Stimulated activated memory B cell treated with anti-CD40 and anti-IgM and Interleukin-4, amounts not matched to agents 10 μg/mL and 1 μg/mL and 100 μg/mL, for 72 hours (primary cell): ENCODE data around the gene KRTAP20-2.
A peak's percentile ranks its signal among the peaks of the same experiment; 100 is the strongest.

Experiments
- ATAC-seq: fragments of 150-1000 bp; cut with Tn5 transposase; 2 replicates; pipeline ENCODE4 v1.10.0; 2021
- H3K27ac Mint-ChIP-seq: one replicate; pipeline ENCODE4 v1.8.0; 2022; ENCODE audit warnings: mild to moderate bottlenecking, mixed read lengths
- H3K27me3 Mint-ChIP-seq: one replicate; pipeline ENCODE4 v1.8.0; 2022; ENCODE audit warnings: mixed read lengths
- H3K36me3 Mint-ChIP-seq: one replicate; pipeline ENCODE4 v1.8.0; 2022; ENCODE audit warnings: mixed read lengths
- H3K4me1 Mint-ChIP-seq: one replicate; pipeline ENCODE4 v1.8.0; 2022; ENCODE audit warnings: mixed read lengths
- H3K4me3 Mint-ChIP-seq: one replicate; pipeline ENCODE4 v1.8.0; 2022; ENCODE audit warnings: mild to moderate bottlenecking, moderate library complexity, mixed read lengths
- H3K9me3 Mint-ChIP-seq: one replicate; pipeline ENCODE4 v1.8.0; 2022; ENCODE audit warnings: mixed read lengths

The KRTAP20-2 gene

GRCh38 chr21:30634906-30635305 lies at the start of gene KRTAP20-2:
Gene KRTAP20-2 (plus strand): TSS chr21:30635206. CDS start chr21:30635264, 58 bp downstream.
- Mint-ChIP-seq H3K27me3 (no peaks in the 10 kb centered on the region), H3K4me3 (no peak within 1 kb of the TSS), H3K27ac (no peak within 1 kb of the TSS), H3K9me3 (peaks cover 3% of the 10 kb centered on the region), H3K4me1 (no peaks in the 10 kb centered on the region), H3K36me3 (no peaks in the 10 kb centered on the region)
- no peak for ATAC-seq

DNA sequence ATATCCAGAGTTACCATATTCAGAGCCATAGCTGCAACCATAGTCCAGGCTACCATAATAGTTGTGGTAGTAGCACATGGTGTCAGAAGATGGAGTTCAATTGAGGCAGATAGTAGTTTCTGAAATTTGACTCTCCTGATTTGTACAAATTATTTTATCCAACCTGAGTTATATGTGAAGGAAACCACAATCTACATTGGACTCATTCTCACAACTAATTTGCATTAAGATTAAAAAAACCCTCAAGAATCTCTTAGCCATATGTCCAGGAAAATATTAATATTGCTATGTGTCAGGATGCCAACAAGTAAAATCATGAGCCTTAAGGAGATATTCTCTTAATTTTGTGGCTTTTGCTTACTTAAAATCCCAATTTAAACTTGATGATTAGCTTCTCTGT lies 44.7 kb upstream of the KRTAP20-2 start, which contains the start of gene KRTAP22-2:
Gene KRTAP22-2 (minus strand): TSS at position 101 of the 400 bp plus-strand sequence.
- Mint-ChIP-seq H3K9me3 (peaks cover 7% of the 10 kb centered on the region), H3K36me3 (no peaks in the 10 kb centered on the region), H3K4me3 (no peak within 1 kb of the TSS), H3K27me3 (no peaks in the 10 kb centered on the region), H3K27ac (no peak within 1 kb of the TSS), H3K4me1 (no peaks in the 10 kb centered on the region)
- ATAC-seq: no peak

- no peaks in the 10 kb centered on the region for H3K27me3 Mint-ChIP-seq
- no peak within 1 kb of the TSS for H3K4me3 Mint-ChIP-seq
- no peak within 1 kb of the TSS for H3K27ac Mint-ChIP-seq
- H3K4me1 Mint-ChIP-seq: no peaks in the 10 kb centered on the region
- no peaks in the 10 kb centered on the region for H3K36me3 Mint-ChIP-seq
- peak; percentile 53 for ATAC-seq
- peaks cover 3% of the 10 kb centered on the region for H3K9me3 Mint-ChIP-seq
These were observed 42.9 kb upstream of the KRTAP20-2 start, which contains the start of gene KRTAP6-3 for GRCh38 chr21:30592140-30592539. Gene KRTAP6-3 (plus strand): TSS chr21:30592440. CDS start chr21:30592446, 6 bp downstream.

GRCh38 chr21:30598802-30599201 lies 36.2 kb upstream of the KRTAP20-2 start, which contains the start of gene KRTAP6-2:
Gene KRTAP6-2 (minus strand): TSS chr21:30598902. CDS start chr21:30598874, 28 bp downstream.
- H3K4me1 Mint-ChIP-seq: no peaks in the 10 kb centered on the region
- no peaks in the 10 kb centered on the region for H3K36me3 Mint-ChIP-seq
- no peak for ATAC-seq
- no peak within 1 kb of the TSS for H3K4me3 Mint-ChIP-seq
- no peak within 1 kb of the TSS for H3K27ac Mint-ChIP-seq
- H3K9me3 Mint-ChIP-seq: peaks cover 7% of the 10 kb centered on the region
- H3K27me3 Mint-ChIP-seq: no peaks in the 10 kb centered on the region

DNA sequence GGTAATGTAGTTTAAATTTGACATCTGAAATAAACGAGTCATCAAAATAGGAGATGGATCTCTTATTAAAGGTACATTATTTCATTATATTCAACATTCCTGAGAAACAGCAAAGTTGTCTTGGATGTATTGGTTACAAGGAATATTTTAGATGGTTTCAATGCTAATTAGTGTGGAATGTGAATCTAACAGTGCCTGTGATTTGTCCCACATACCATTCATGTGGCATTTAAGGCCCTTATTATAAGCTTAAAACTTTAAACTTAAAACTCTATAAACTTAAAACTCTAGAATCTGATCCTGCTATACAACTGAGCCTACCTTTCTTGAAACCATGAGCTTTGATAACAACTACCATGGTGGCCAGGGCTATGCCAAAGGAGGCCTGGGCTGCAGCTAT lies 34.2 kb upstream of the KRTAP20-2 start, which contains the start of gene KRTAP22-1:
Gene KRTAP22-1 (plus strand): TSS at position 301 of the 400 bp plus-strand sequence.
- Mint-ChIP-seq H3K27me3 (no peaks in the 10 kb centered on the region), H3K27ac (no peak within 1 kb of the TSS), H3K4me3 (no peak within 1 kb of the TSS), H3K4me1 (no peaks in the 10 kb centered on the region), H3K36me3 (no peaks in the 10 kb centered on the region), H3K9me3 (peaks cover 7% of the 10 kb centered on the region)
- no peak for ATAC-seq

DNA sequence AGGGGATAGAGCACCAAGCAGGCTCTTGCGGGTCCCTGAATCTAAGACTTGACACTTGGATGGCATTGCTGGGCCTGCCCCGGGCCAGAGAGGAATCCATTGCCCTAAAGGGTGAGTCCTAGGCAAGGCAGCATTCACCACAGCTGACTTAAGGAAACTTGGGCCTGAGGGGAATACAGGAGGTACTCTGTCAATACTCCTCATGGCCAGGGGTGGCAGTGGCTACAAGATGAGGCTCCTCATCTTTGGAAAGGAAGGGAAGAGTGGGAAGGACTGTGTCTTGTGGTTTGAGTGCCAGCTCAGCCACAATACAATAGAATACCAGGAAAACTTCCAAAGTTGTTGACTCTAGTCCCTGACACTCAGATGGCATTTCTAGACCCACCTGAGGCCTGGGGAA lies 29.0 kb upstream of the KRTAP20-2 start:
- Mint-ChIP-seq H3K36me3 (no peaks in the 10 kb centered on the region), H3K4me3 (no peak overlapping the region), H3K9me3 (peaks cover 12% of the 10 kb centered on the region), H3K27me3 (no peaks in the 10 kb centered on the region), H3K4me1 (no peaks in the 10 kb centered on the region), H3K27ac (no peak overlapping the region)
- no peak for ATAC-seq

DNA sequence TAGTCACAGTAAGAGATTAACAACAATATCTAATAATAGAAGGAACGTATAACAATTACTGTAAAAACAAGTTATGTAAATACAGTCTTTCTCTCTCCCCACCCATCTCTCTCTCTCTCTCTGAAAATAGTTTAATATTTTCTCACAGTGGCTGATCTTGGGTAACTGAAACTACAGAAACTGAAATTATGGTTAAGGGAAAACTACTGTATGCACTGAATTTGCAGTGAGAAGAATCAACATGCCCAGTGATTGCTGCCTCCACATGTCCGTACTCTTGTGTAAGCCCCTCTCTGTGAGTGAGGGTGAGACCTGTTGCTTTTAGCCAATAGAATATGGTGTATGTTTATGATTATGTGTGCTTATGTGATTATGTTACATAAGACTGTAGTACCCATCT lies 22.9 kb upstream of the KRTAP20-2 start:
- no peaks in the 10 kb centered on the region for H3K4me1 Mint-ChIP-seq
- H3K36me3 Mint-ChIP-seq: no peaks in the 10 kb centered on the region
- no peak overlapping the region for H3K27ac Mint-ChIP-seq
- H3K4me3 Mint-ChIP-seq: no peak overlapping the region
- H3K27me3 Mint-ChIP-seq: no peaks in the 10 kb centered on the region
- no peak for ATAC-seq
- peaks cover 6% of the 10 kb centered on the region for H3K9me3 Mint-ChIP-seq

DNA sequence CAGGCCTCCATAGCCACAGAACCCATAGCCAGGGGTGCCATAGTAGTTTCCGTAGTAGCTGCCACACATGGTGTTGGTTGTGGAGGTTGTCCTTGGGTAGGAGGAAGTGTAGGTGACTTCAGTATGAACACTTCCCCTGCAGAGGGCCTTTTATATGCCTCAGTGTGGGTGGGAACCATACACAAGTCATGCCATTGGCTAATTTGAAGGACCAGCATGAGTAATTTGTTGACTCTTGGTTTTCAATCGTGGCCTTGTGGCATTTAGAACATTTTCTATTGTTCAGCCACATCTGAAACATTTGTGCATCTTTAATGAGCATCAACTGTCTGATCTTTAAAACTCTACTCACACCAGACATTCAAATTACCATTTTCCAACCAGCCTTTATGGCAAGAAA lies 21.2 kb upstream of the KRTAP20-2 start, which contains the start of gene KRTAP6-1:
Gene KRTAP6-1 (minus strand): TSS at position 95 of the 400 bp plus-strand sequence. CDS start 26 bp downstream, at position 69.
- no peak within 1 kb of the TSS for H3K4me3 Mint-ChIP-seq
- no peak for ATAC-seq
- H3K27me3 Mint-ChIP-seq: no peaks in the 10 kb centered on the region
- H3K27ac Mint-ChIP-seq: no peak within 1 kb of the TSS
- H3K36me3 Mint-ChIP-seq: no peaks in the 10 kb centered on the region
- H3K9me3 Mint-ChIP-seq: peaks cover 3% of the 10 kb centered on the region
- no peaks in the 10 kb centered on the region for H3K4me1 Mint-ChIP-seq

- no peaks in the 10 kb centered on the region for H3K36me3 Mint-ChIP-seq
- peak; percentile 45 for ATAC-seq
- no peak overlapping the region for H3K27ac Mint-ChIP-seq
- H3K9me3 Mint-ChIP-seq: peaks cover 3% of the 10 kb centered on the region
- H3K27me3 Mint-ChIP-seq: no peaks in the 10 kb centered on the region
- no peak overlapping the region for H3K4me3 Mint-ChIP-seq
- H3K4me1 Mint-ChIP-seq: no peaks in the 10 kb centered on the region
These were observed 19.8 kb upstream of the KRTAP20-2 start for GRCh38 chr21:30615199-30615598.

DNA sequence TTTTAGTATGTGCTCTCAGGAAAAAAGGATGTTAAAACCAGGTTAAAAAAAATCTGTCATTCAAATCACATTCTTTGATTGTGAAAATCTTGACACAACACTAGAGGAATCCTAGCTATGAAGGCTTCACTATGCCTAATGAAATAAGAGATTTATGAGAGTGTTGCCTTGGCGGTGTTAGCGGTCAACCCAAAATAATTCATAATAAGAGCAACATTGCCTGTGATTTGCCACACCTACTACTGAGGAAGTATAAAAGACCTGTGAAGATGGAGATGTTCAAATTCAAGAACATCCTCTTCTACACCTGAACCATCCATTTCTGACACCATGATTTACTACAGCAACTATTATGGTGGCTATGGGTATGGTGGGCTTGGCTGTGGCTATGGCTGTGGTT lies 18.9 kb upstream of the KRTAP20-2 start, which contains the start of gene KRTAP20-1:
Gene KRTAP20-1 (plus strand): TSS at position 301 of the 400 bp plus-strand sequence. CDS start 30 bp downstream, at position 331.
- H3K9me3 Mint-ChIP-seq: no peaks in the 10 kb centered on the region
- no peaks in the 10 kb centered on the region for H3K4me1 Mint-ChIP-seq
- no peak within 1 kb of the TSS for H3K4me3 Mint-ChIP-seq
- no peaks in the 10 kb centered on the region for H3K36me3 Mint-ChIP-seq
- ATAC-seq: no peak
- H3K27ac Mint-ChIP-seq: no peak within 1 kb of the TSS
- no peaks in the 10 kb centered on the region for H3K27me3 Mint-ChIP-seq

GRCh38 chr21:30620080-30620479 lies 14.9 kb upstream of the KRTAP20-2 start:
- Mint-ChIP-seq H3K9me3 (no peaks in the 10 kb centered on the region), H3K27ac (no peak overlapping the region), H3K4me1 (no peaks in the 10 kb centered on the region), H3K36me3 (no peaks in the 10 kb centered on the region), H3K27me3 (no peaks in the 10 kb centered on the region), H3K4me3 (no peak overlapping the region)
- no peak for ATAC-seq

- no peaks in the 10 kb centered on the region for H3K36me3 Mint-ChIP-seq
- no peaks in the 10 kb centered on the region for H3K27me3 Mint-ChIP-seq
These were observed 14.5 kb upstream of the KRTAP20-2 start, which contains the start of gene KRTAP20-4 for GRCh38 chr21:30620522-30620921. Gene KRTAP20-4 (plus strand): TSS chr21:30620627.

DNA sequence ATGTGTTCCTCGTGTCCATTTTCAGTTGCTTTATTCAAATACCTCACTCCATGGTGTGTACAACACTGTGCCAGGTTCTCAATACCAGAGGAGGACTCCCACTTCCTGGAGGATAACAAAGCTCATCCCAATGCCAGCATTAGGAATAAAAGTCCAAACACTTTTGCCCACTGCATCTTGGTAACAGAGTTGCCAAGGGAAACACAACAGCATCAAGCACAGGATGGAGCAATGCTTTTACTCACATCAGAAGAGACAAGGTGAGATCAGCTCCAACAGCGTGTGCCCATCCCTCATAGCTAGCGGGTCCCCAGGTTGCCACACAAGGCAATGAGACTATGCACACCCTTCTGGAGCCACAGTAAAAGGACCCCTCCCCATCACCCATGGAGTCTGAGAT lies 11.6 kb upstream of the KRTAP20-2 start:
- no peak for ATAC-seq
- Mint-ChIP-seq H3K4me1 (no peaks in the 10 kb centered on the region), H3K9me3 (peaks cover 4% of the 10 kb centered on the region), H3K36me3 (no peaks in the 10 kb centered on the region), H3K4me3 (no peak overlapping the region), H3K27me3 (no peaks in the 10 kb centered on the region), H3K27ac (no peak overlapping the region)

More at GRCh38 chr21:30620522-30620921, 14.5 kb upstream of the KRTAP20-2 start, which contains the start of gene KRTAP20-4:
- Mint-ChIP-seq H3K27ac (no peak within 1 kb of the TSS), H3K9me3 (no peaks in the 10 kb centered on the region), H3K4me1 (no peaks in the 10 kb centered on the region), H3K4me3 (no peak within 1 kb of the TSS)
- no peak for ATAC-seq

- H3K27me3 Mint-ChIP-seq: no peaks in the 10 kb centered on the region
- H3K27ac Mint-ChIP-seq: no peak overlapping the region
- no peaks in the 10 kb centered on the region for H3K36me3 Mint-ChIP-seq
- no peaks in the 10 kb centered on the region for H3K4me1 Mint-ChIP-seq
- peaks cover 4% of the 10 kb centered on the region for H3K9me3 Mint-ChIP-seq
- ATAC-seq: no peak
- H3K4me3 Mint-ChIP-seq: no peak overlapping the region
These were observed 9.4 kb upstream of the KRTAP20-2 start for GRCh38 chr21:30625449-30626165.

GRCh38 chr21:30628109-30628508 lies 6.9 kb upstream of the KRTAP20-2 start:
- Mint-ChIP-seq H3K27ac (no peak overlapping the region), H3K4me3 (no peak overlapping the region), H3K36me3 (no peaks in the 10 kb centered on the region), H3K9me3 (peaks cover 6% of the 10 kb centered on the region), H3K27me3 (no peaks in the 10 kb centered on the region), H3K4me1 (no peaks in the 10 kb centered on the region)
- ATAC-seq: no peak

DNA sequence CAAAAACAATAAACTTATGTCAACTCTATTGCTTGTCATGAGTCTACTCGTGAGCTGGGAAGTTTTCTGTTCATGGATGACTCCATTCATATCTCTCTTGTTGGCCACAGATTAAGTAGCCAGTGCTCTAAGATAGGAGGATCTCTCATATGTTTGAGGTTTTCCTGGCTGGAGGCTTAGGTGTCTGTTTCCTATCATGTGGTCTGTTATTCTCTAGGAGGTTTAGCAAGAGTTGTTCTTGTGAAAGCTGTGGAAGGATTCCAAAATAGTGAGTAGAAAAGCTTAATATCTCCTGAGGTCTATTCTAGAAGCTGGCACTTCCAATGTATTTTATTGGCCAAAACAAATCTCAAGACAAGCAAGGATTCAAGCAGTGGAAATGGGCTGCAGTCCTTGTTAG lies 5.8 kb upstream of the KRTAP20-2 start:
- Mint-ChIP-seq H3K36me3 (no peaks in the 10 kb centered on the region), H3K4me3 (no peak overlapping the region), H3K27me3 (no peaks in the 10 kb centered on the region), H3K9me3 (peaks cover 6% of the 10 kb centered on the region), H3K4me1 (no peaks in the 10 kb centered on the region), H3K27ac (no peak overlapping the region)
- no peak for ATAC-seq
